BJ (cell line): ENCODE results near the gene KDM2A. TPM values are rescaled to one million over a fixed set of nuclear protein-coding genes. Genes with fewer than 3 reads are reported as not detected.

Experiments
- CTCF ChIA-PET: fragments of 350-600 bp; formaldehyde crosslinking; extraction: SDS; loops from one replicate; lab custom pipeline; 2021; ENCODE audit warnings: antibody characterized with exemption, inconsistent platforms; lab: Yijun Ruan, JAX
- POLR2A ChIA-PET: fragments of 300-600 bp; sonication (Branson Sonifier 250); formaldehyde crosslinking; extraction: SDS; loops from one replicate; lab custom pipeline; 2021; ENCODE audit warnings: antibody characterized with exemption; lab: Charles Lee
- DNase-seq: peaks from one replicate; pipeline ENCODE4 v3.0.0-alpha.2; 2011; ENCODE audit warnings: low read depth
- H3K27me3 ChIP-seq: 2 replicates; pipeline ENCODE4 v1.6.0; 2011; ENCODE audit warnings: low read length; ENCODE audit not compliant: control insufficient read depth, insufficient read depth
- H3K36me3 ChIP-seq: 2 replicates; pipeline ENCODE4 v1.5.1; 2011; ENCODE audit warnings: low read length; ENCODE audit not compliant: control insufficient read depth, insufficient read depth
- H3K4me3 ChIP-seq: 2 replicates; pipeline ENCODE4 v1.5.1; 2011; ENCODE audit warnings: low read depth, mild to moderate bottlenecking, control low read depth, low read length
- CTCF ChIP-seq: IDR thresholded peaks from 2 replicates; pipeline ENCODE4 v1.5.1; 2011; ENCODE audit warnings: low read depth, mild to moderate bottlenecking, control low read depth, inconsistent platforms, low read length, moderate library complexity; ENCODE audit not compliant: insufficient read depth
- polyA plus RNA-seq: library from polyadenylated mRNA; depleted of rRNA; stranded (reverse); fragments of >200 nt; gene quantifications from 2 replicates; pipeline ENCODE4 v1.2.3, GENCODE V29; 2011

Gene KDM2A
- polyA plus RNA-seq, 1 experiment, result 63.5 TPM

GRCh38 chr11:67090717-67091116, 28.3 kb upstream of the KDM2A start:
- no peak for DNase-seq
- Histone ChIP-seq H3K27me3 (no peaks in the 10 kb centered on the region; the same call in 1 of the 2 replicates), H3K4me3 (no peak overlapping the region), H3K36me3 (no peaks in the 10 kb centered on the region)
- CTCF ChIA-PET, result interaction anchor here (0.6 to 1.6 kb wide), 3 partner anchors 10 to 227 kb away, joined by 3 to 5 read pairs (median 4); no protein-coding TSS in a partner anchor
- POLR2A ChIA-PET, result no interaction called here
- TF ChIP-seq CTCF, result no peak

DNA sequence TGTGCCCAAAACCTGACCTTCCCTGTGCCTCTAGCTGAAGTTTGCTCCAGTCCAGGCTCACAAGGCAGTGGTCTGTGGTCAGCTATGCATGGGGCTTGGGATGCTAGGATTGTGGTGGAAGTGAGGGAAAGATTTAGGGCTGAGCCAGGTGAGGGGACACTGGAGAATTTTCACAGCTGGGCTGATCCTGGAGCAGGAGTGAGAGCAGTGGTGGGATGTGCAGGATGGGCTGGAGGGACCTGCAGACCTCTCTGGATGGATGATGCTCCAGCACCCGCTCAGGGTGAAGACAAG, 23.9 kb upstream of the KDM2A start:
- Histone ChIP-seq H3K27me3 (peaks cover 3% of the 10 kb centered on the region), H3K36me3 (no peaks in the 10 kb centered on the region), H3K4me3 (no peak overlapping the region)
- no peak for TF ChIP-seq CTCF
- POLR2A ChIA-PET, result interaction anchor here (0.5 kb wide), 1 partner anchor 11 kb away, joined by 14 read pairs; no protein-coding TSS in a partner anchor
- DNase-seq, result no peak
- CTCF ChIA-PET, result interaction anchor here (0.5 to 2.0 kb wide), 7 partner anchors 8 to 284 kb away, joined by 3 to 7 read pairs (median 3); no protein-coding TSS in a partner anchor

DNA sequence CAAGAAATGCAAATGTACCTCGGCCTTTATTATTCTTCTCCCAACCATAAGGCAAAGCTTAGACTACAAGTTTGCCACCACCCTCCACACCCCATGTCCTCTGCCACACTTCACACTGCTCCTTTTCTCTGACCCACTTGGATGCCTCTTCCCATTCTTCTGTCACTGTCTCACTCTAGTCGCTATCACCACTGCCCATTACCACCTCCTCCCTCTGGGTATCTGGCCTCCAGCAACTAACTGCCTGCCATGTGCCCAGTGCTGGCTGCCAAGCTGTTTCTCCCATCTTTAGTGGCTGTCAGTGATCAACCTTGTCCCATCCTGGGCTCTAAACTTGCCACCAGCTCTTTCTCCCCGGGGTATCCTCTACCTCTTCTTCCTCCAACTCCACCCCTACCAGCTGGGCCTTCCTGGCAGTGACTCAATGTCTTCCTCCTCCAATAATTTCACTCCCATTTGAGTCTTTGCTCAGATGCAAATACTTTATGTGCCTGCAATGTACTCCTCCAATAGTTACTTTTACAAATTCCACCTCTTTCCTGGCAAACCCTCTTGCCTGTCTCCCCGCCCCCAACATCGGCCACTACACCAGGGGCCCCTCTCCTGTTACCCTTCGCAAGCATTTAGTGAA, 20.1 kb upstream of the KDM2A start:
- CTCF ChIA-PET, result interaction anchor here (0.5 kb wide), 1 partner anchor 27 kb away, joined by 3 read pairs; no protein-coding TSS in a partner anchor
- H3K27me3 ChIP-seq, result peaks cover 3% of the 10 kb centered on the region
- no peak for DNase-seq
- TF ChIP-seq CTCF, result no peak
- POLR2A ChIA-PET, result no interaction called here
- no peak overlapping the region for H3K4me3 ChIP-seq
- H3K36me3 ChIP-seq, result no peaks in the 10 kb centered on the region

- no peak for TF ChIP-seq CTCF
- Histone ChIP-seq H3K36me3 (no peaks in the 10 kb centered on the region), H3K27me3 (peaks cover 3% of the 10 kb centered on the region), H3K4me3 (no peak overlapping the region)
- ChIA-PET POLR2A (no interaction called here), CTCF (no interaction called here)
- no peak for DNase-seq
Observed at GRCh38 chr11:67099831-67100324, 19.2 kb upstream of the KDM2A start.

DNA sequence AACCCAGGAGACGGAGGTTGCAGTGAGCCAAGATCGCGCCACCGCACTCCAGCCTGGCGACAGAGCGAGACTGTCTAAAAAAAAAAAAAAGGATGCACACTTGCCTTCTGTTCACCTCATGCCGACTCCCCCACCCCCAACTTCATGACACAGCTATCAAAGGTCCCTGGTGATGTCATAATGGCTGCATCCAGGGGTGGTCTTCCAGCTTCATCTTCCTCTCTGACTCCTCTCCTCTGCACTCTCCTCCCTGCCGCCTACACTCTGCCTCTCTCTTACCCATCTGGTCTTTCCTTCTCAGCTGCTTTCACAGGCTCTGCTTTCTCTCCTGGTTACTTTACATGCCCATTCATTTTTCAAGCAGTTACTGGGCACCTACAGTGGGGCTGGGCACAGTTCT, 16.4 kb upstream of the KDM2A start:
- no peak for TF ChIP-seq CTCF
- H3K4me3 ChIP-seq, result no peak overlapping the region
- H3K27me3 ChIP-seq, result no peaks in the 10 kb centered on the region
- no peak for DNase-seq
- CTCF ChIA-PET, result interaction anchor here (0.6 to 1.1 kb wide), 3 partner anchors 15 to 278 kb away, joined by 3 read pairs; no protein-coding TSS in a partner anchor
- POLR2A ChIA-PET, result no interaction called here
- no peaks in the 10 kb centered on the region for H3K36me3 ChIP-seq
